GM12878 (cell line): Measurements from ENCODE around the gene HERC2.

Experiments
- ATF7 ChIP-seq: fragments of 450-650 bp; IDR thresholded peaks from 2 replicates; pipeline ENCODE4 v1.6.1; 2016; ENCODE audit warnings: low read depth, mild to moderate bottlenecking
- BRCA1 ChIP-seq: IDR thresholded peaks from 2 replicates; pipeline ENCODE4 v1.6.1; 2011; ENCODE audit warnings: low read depth, low read length, improper control_type of control experiment
- CBFB ChIP-seq: IDR thresholded peaks from 2 replicates; pipeline ENCODE4 v1.6.1; 2016; ENCODE audit warnings: antibody characterized with exemption, low read depth
- CBX5 ChIP-seq: sonication (generic); IDR thresholded peaks from 2 replicates; pipeline ENCODE4 v1.6.1; 2016; ENCODE audit warnings: low read depth, moderate library complexity, mild to moderate bottlenecking, inconsistent platforms
- HDGF ChIP-seq: fragments of 450-650 bp; IDR thresholded peaks from 2 replicates; pipeline ENCODE4 v1.6.1; 2016; ENCODE audit warnings: antibody characterized with exemption
- KDM1A ChIP-seq: fragments of 200-600 bp; sonication (generic); IDR thresholded peaks from 2 replicates; pipeline ENCODE4 v1.6.1; 2016; ENCODE audit warnings: borderline replicate concordance
- MXI1 ChIP-seq: fragments of 150-350 bp; IDR thresholded peaks from 2 replicates; pipeline ENCODE4 v1.6.1; 2011; ENCODE audit warnings: low read depth, mild to moderate bottlenecking, inconsistent platforms, low read length, improper control_type of control experiment
- NFYB ChIP-seq: IDR thresholded peaks from 2 replicates; pipeline ENCODE4 v1.6.1; 2011; ENCODE audit warnings: low read depth, mild to moderate bottlenecking, low read length, improper control_type of control experiment, moderate library complexity; ENCODE audit not compliant: insufficient read depth
- TF ChIP-seq, protein P1 (sequence below): fragments of 150-350 bp; IDR thresholded peaks from 2 replicates; pipeline ENCODE4 v1.6.1; 2016; ENCODE audit warnings: low read depth, low read length

DNA sequence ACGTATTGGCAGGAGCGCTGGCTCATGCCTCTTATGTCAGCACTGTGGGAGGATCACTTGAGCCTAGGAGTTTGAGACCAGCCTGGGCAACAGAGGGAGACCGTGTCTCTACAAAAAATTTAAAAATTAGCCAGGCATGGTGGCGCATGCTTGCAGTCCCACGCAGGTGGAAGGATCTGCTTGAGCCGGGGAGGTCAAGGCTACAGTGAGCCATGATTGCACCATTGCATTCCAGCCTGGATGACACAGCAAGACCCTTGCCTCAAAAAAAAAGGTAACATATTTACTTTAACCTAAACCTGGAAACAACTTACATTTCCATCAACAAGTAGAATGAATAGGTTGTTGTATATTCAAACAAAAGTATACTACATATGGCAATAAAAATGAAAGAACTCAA, 78.1 kb downstream of the HERC2 start:
- no peak for TF ChIP-seq CBFB
- no peak for TF ChIP-seq HDGF
- TF ChIP-seq, protein P1, sequence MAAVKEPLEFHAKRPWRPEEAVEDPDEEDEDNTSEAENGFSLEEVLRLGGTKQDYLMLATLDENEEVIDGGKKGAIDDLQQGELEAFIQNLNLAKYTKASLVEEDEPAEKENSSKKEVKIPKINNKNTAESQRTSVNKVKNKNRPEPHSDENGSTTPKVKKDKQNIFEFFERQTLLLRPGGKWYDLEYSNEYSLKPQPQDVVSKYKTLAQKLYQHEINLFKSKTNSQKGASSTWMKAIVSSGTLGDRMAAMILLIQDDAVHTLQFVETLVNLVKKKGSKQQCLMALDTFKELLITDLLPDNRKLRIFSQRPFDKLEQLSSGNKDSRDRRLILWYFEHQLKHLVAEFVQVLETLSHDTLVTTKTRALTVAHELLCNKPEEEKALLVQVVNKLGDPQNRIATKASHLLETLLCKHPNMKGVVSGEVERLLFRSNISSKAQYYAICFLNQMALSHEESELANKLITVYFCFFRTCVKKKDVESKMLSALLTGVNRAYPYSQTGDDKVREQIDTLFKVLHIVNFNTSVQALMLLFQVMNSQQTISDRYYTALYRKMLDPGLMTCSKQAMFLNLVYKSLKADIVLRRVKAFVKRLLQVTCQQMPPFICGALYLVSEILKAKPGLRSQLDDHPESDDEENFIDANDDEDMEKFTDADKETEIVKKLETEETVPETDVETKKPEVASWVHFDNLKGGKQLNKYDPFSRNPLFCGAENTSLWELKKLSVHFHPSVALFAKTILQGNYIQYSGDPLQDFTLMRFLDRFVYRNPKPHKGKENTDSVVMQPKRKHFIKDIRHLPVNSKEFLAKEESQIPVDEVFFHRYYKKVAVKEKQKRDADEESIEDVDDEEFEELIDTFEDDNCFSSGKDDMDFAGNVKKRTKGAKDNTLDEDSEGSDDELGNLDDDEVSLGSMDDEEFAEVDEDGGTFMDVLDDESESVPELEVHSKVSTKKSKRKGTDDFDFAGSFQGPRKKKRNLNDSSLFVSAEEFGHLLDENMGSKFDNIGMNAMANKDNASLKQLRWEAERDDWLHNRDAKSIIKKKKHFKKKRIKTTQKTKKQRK = no peak
- no peak for TF ChIP-seq MXI1
- no peak for TF ChIP-seq ATF7
- no peak for TF ChIP-seq BRCA1
- no peak for TF ChIP-seq CBX5
- no peak for TF ChIP-seq KDM1A
- no peak for TF ChIP-seq NFYB
